NCI-H2171 treated with DMSO at 0.1 percent for 48 hours (cell line): ENCODE results near the gene MYL5.
"Not testable (repeated sequence)": the region's sequence is repeated elsewhere in the genome, so short reads cannot be mapped to it uniquely, and the experiment has no call there.

Source experiments
- DNase-seq: peaks from one replicate; lab custom pipeline; 2025; lab: John Stamatoyannopoulos, UW

Gene MYL5

DNA sequence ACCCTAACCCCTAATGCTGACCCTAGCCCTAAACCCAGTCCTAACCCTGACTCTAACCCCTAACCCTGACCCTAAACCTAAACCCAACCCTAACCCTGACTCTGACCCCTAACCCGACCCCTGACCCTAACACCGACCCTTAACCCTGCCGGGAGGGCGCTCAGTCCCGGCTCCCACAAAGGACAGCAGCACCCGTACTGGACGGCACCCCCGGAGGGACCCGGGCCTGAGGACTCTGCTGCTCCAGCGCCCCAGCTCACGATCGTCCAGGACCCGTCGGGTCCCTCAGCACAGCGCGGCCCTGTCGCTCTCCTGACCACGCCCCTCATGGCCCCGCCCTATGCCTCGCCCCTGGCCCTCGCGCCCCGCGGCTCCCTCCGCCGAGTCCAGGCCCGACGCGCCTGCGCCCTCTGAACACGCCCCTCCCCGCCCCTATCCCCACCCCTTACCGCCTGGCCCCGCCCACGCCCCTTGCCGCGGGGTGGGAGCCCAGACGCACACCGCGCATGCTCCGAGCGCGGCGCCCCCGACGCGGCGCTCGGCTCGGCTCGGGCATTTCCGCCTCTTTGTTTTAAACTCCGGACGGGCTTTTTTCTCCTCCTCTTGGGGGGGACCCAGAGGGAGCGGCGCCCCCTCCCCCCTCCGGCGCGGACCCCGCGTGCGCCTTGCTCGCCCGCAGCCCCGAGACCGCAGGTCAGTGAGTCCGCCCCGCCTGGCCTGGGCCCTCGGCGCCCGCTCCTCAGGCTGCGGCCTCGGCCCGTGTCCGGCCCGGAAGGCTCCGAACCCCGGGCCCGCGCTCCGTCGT is 31.1 kb downstream of the MYL5 start, which contains the start of gene PCGF3:
Gene PCGF3, plus strand, starts transcription at position 555 of the 805 bp plus-strand sequence. CDS start 27,849 bp downstream, outside the sequence.
- peak; percentile 78 for DNase-seq

DNA sequence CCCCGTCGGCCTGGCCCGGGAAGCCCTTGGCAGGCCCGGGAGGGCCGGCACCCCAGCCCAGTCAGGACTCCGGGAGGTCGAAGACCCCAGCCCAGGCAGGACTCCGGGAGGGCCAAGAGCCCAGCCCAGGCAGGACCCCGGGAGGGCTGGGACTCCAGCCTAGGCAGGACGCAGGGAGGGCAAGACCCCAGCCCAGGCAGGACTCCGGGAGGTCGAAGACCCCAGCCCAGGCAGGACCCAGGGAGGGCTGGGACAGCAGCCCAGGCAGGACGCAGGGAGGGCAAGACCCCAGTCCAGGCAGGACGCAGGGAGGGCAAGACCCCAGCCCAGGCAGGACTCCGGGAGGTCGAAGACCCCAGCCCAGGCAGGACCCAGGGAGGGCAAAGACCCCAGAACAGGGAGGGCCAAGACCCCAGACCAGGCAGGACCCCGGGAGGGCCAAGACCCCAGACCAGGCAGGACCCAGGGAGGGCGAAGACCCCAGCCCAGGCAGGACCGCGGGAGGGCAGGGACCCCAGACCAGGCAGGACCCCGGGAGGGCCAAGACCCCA is 31.8 kb downstream of the MYL5 start:
- DNase-seq, result not testable (repeated sequence)

DNA sequence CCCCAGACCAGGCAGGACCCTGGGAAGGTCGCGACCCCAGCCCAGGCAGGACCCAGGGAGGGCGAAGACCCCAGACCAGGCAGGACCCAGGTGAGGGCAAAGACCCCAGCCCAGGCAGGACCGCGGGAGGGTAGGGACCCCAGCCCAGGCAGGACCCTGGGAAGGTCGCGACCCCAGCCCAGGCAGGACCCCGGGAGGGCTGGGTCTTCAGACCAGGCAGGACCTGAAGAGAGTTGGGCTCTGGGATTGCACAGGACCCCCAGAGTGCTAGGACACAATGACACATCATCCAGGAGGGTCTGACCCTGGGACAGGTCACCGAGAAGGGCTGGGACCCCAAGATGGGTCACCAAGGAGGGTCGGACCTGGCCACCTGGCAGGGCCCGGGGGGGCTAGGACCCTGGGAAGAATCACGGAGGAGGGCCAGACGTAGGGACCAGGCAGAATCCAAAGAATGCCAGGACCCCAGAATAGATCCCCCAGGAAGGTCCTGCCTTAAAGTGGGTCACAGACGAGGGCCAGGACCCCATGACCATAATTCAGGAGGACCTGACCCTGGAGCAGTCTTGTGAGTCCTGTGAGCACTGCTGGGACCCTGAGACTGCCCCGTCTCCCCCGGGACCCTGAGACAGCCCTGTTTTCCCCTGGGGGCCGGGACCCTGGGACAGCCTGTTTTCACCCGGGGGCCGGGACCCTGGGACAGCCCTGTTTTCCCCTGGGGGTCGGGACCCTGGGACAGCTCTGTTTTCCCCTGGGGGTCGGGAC is 32.7 kb downstream of the MYL5 start:
- DNase-seq, result no peak

DNA sequence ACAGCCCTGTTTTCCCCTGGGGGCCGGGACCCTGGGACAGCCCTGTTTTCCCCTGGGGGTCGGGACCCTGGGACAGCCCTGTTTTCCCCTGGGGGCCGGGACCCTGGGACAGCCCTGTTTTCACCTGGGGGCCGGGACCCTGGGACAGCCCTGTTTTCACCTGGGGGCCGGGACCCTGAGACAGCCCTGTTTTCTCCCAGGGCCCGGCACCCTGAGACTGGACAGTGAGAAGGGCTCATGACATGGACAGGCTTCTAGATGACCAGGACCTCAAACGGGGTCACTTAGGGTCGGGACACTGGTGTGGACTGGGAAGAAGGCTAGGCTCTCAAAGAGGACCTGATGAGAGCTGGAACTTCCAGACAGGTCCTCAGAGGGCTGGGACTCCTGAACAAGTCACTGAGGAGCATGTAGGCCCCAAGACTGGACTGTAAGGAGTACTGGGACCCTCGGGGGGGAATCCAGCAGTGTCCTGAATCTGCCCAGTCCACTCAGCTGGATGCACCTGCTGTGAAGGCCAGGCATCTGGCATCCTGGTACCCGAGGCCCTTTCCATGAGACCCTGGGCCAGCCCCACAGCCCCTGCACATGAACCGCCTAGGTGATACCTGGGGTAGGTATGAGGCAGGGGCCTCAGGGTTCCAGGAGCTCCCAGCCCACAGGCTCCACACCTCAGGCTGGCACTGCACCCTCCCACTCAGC is 33.7 kb downstream of the MYL5 start:
- DNase-seq, result no peak

DNA sequence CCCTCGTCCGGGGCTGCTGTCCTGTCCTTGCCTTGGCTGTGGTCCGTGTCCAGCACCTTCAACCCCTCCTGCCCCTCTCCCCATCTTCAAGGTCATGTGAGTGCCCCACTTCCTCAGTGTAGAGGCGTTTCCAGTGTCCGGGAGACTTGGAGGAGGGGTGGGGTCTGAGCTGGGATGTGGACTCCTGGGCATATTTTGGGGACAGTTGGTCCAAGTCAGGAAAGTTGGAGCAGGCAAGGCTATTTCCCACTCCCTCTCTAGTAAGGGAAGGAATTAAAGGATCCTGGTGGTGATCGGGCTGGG is 34.2 kb downstream of the MYL5 start:
- DNase-seq, result no peak

DNA sequence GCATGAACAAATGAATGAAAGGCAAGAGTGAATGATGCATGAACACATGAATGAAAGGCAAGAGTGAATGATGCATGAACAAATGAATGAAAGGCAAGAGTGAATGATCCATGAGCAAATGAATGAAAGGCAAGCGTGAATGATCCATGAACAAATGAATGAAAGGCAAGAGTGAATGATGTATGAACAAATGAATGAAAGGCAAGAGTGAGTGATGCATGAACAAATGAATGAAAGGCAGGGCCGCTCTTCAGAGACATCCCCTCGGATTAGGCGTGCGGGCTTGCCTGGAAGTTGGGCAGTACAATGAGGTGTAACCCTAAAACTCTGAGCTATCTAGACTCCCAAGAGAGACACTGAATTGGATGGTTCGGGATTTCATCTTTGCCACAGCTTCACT is 35.0 kb downstream of the MYL5 start:
- DNase-seq, result no peak

DNA sequence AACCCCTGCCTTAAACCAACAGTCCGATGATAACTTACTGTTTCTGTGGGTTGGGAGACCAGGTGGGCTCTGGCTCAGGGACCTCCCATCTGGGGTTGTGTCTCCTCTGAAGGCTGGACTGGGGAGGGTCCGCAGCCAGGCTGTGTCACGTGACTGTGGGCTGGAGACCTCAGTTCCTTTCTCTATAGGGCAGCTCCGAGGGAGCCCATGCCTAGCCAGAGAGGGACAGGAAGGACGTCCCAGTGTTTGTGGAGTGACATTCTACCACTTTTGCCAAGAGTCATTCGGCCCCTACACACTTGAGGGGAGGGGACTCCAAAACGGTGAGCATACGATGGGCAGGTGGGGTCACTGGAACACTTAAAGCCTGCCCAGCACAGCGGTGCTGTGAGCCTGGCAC is 35.8 kb downstream of the MYL5 start:
- DNase-seq, result no peak

DNA sequence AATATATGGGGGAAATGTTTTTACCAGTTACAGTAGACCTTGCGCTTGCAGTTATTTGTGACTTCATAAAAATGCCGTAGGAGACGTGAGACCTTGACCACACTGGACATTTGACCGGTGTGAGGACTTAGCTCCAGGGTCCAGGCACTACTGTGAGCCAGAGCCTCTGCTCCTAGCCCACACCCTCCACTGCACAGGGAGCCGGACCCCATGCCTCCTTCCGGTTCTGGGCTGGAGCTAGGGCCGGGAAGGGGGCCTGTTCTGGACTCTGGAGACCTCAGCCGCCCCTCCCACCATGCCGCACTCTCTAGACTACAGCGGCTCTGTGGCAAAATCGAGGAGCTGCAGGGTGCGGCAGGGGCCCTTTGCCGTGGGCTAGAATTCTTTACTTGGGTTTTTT is 36.6 kb downstream of the MYL5 start:
- DNase-seq, result no peak

DNA sequence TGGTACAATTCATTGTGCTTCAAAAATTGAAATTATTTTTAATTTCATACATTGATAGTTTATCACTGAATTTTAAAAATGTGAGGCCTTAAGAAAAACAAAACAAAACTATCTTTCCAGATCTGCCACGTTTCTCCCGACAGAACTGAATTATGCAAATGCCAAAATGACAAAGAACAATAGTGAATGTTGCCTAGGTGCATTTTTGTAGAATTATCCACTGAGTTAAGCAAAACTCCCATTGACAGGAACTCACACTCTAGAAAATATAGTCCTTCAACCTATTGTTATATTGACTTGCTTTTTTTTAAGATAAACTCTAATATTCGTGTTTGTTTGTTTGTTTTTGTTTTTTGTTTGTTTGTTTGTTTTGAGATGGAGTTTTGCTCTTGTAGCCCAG is 37.8 kb downstream of the MYL5 start:
- no peak for DNase-seq

DNA sequence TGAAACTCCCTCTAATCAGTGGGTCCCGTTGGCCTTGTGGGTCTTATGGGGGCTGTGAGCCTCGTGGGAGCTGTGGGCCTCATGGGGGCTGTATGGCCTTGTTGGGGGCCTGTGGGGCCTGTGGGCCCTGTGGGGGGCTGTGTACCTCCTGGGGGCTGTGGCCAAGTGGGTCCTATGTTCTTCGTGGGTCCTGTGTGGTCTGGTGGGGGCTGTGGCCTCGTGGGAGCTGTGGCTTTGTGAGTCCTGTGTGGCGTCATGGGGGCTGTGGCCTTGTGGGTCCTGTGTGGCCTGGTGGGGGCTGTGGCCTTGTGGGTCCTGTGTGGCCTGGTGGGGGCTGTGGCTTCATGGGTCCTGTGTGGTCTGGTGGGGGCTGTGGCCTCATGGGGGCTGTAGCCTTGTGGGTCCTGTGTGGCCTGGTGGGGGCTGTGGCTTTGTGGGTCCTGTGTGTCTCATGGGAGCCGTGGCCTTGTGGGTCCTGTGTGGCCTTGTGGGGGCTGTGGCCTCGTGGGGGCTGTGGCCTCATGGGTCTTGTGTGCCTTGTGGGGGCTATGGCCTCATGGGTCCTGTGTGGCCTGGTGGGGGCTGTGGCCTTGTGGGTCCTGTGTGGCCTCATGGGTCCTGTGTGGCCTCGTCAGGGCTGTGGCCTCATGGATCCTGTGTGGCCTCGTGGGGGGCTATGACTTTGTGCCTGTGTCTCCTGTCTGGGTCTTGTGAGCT is 38.7 kb downstream of the MYL5 start:
- DNase-seq, result no peak

DNA sequence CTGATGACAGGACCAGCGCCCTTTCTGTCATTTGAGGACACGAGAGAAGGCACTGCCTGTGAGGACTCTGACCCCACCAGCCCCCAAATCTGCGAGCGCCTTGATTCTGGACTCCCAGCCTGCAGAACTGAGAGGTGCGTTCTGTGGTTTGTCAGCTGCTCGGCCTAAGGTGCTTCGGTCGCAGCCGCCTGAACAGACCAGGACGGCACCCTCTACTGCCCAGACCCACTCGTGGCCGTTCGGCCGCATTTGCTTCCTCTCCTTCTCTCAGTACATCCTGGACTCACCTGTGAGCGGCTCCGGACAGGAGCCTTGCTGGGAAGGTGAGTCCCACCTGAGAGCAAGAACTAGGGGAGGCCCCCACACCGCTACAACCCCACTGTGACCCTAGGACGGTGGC is 39.7 kb downstream of the MYL5 start:
- DNase-seq, result no peak

DNA sequence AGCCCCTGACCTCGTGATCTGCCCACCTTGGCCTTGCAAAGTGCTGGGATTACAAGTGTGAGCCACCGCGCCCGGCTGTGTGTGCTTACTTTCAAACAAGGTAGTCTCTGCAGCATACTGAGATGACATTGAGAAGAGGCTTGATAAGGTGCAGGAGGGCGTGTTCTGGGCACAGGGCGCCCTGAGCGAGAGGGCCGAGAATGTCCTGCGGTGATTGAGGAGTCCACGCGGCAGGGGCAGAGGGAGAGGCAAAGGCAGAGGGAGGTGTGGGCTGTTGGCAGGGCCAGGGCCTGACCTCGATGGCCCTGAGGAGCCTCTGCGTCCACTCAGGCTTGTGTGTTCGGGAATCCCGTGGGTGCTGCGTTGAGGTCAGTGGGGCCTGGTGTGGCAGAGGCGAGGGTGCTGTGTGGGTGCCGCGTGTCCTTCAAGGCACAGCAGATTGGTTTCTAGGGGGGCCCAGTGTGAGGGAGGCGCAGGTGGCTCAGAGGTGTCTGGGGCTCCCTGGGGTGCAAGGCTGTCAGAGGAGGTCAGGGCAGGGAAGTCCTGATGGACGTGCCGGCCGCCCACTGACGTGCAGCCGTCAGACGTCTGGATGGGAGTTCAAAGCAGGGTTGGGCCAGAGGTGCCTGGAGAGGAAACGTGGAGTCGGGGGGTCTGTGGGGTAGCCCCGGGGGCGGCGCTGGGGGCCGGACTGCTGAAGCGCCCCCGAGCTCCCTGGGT is 43.4 kb downstream of the MYL5 start:
- no peak for DNase-seq

DNA sequence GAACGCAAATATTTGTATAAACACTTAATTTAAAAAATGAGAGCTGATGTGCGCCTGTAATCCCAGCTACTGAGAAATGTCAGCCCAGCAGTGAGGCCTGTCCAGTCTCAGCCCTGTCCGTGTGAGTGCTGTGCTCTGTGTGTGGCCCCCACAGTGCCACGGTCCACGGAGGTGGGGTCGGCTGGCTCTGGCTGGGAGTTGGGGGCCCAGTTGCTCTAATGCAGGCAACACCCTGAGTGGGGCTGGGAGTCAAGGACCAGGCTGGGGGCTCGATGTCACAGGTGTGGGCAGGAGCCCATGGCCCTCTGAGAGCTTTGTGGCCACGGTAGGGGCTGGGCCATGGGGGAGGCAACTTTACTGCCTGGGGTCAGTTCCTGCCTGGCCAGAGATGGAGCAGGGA is 44.1 kb downstream of the MYL5 start:
- DNase-seq, result no peak

DNA sequence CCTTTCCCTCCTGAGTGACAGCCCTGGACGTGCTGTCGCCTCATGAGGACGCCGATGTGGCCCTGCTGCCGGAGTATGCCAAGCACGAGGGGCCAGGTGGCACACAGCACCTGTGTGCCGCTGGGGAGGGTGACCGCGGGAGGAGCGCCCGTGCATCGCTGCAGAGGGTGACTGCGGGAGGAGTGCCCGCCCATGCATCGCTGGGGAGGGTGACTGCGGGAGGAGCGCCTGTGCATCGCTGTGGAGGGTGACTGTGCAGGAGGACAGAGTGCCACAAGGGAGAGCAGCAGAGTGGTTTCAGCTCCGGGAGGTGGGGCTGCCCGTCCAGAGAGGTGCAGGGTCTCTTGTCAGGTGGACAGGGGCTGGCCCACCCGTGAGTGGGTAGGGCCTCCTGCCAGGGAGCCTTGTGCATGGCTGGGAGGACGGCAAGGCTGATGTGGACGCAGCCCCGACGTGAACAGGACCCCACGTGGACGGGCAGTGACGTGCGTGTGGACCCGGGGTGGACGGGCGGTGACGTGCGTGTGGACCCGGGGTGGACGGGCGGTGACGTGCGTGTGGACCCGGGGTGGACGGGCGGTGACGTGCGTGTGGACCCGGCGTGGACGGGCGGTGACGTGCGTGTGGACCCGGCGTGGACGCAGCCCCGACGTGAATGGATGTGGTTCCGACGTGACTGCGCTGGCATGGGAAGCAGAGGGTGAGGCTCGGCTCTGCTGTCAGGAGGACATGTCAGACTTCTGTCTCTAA is 45.9 kb downstream of the MYL5 start:
- DNase-seq, result no peak

DNA sequence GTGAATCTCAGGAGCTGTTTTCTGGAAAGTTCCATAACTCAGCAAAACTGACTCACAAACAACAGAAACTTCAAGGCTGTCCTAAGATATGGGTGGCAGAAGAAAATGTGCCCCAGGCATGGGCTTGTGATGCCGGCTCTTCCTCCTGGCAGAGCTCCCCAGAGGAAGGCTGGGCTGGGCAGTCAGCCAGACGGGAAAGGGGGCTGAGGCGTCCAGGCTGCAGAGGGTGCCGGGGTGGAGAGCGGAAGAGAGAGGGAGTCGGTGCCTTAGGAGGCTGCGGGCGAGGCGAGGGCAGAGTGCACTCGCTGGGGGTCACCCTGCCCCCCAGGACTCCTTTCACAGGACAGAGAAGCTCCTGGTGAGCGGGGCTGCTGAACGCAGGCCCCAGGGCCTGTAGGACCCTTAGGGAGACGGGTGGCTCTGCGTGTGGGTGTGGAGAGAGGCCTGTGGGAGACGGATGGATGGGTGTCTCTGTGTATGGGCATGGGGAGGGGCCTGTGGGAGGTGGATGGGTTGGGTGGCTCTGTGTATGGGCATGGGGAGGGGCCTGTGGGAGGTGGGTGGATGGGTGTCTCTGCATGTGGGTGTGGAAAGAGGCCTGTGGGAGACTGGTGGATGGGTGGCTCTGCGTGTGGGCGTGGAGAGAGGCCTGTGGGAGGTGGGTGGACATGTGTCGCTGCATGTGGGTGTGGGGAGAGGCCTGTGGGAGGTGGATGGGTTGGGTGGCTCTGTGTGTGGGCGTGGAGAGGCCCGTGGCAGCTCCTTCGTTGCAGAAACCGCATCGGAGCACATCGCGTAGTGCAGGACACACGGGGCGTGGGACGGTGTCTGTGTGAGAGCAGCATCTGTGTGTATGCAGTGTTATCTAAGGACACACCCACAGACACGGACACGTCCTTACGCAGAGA is 47.2 kb downstream of the MYL5 start:
- no peak for DNase-seq

DNA sequence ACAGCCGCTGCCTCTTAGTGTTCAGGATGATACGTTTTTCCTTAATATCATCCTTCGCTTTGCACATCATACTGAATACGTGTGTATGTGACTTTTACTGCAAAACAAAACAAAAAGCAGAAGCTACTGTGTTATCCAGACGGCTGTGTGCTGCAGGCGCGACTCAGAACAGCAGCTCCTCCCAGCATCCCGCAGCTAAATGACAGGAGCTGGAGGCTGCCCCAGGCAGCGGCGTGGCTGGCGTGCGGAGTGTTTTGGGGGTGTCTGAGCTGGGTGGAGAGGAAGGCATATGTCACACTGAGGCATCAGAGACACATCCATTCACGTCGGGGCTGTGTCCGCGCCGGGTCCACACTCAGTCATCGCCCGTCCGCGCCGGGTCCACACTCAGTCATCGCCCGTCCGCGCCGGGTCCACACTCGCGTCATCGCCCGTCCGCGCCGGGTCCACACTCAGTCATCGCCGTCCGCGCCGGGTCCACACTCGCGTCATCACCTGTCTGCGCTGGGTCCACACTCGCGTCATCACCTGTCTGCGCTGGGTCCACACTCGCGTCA is 47.9 kb downstream of the MYL5 start:
- no peak for DNase-seq

DNA sequence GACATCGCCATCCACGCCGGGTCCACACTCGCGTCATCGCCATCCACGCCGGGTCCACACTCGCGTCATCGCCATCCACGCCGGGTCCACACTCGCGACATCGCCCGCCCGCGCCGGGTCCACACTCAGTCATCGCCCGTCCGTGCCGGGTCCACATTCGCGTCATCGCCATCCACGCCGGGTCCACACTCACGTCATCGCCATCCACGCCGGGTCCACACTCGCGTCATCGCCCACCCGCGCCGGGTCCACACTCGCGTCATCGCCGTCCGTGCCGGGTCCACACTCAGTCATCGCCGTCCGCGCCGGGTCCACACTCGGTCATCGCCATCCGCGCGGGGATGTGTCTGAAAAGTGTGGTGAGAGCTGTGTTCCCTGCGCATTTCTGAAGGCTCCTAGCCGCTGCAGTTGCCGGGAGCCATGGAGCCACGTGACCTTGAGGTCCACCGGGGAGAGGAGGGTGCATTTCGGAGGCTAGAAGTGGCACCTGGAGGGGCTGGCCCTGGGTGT is 48.6 kb downstream of the MYL5 start:
- no peak for DNase-seq

DNA sequence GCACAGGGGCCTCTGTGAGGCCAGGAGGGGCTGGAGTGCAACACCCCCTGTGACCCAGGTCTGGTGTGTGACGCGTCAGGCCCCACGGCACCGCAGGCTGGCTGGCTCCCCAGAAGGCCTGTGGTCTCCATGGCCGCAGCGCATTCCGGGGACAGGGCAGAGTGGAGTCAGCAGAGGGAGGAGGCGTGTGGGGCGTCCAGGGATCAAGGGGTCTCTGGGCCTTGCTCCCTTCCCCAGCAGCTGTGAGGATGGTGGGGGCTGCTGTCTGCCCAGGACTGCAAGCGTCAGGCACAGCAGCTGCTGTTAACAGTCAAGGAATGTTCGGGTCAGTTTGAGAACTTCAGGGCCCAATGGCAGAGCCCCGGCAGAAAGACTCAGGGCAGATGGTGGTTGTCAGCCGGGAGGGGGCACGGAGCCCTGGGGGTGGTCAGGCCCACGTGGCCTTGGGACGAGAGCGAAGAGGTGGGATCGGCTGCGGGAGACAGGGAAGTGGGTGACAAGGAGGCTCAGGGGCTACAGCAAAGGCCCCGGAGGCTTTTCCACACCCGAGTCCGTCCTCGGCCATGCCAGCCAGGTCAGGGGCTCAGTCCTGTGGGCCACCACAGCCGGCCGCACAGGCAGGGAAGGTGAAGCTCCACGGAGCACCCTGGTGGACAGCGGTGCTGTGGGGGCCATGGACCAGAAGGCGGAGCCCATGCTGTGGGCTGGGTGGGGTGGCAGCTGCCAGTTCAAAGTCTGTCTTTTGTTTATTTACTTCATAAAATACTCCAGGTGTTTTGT is 49.6 kb downstream of the MYL5 start:
- no peak for DNase-seq
